ENCODE data around the gene LHFPL6. TPM values are rescaled to one million over a fixed set of nuclear protein-coding genes. Genes with fewer than 3 reads are reported as not detected.
A peak's percentile ranks its signal among the peaks of the same experiment; 100 is the strongest.

The LHFPL6 gene
- total RNA-seq, 6 experiments from 2014 or later, result 57.5 to 75.3 (median 61.4) TPM

- Mint-ChIP-seq H3K4me3 (no peak overlapping the region), H3K27me3 (ENCODE audit: insufficient read depth) (peaks cover 6% of the 10 kb centered on the region), H3K27ac (no peak overlapping the region), H3K36me3 (ENCODE audit: low read depth) (no peaks in the 10 kb centered on the region), H3K4me1 (ENCODE audit: low read depth) (no peaks in the 10 kb centered on the region; the same call in 1 of the 2 replicates), H3K9me3 (no peaks in the 10 kb centered on the region)
- TF ChIP-seq, protein P1, sequence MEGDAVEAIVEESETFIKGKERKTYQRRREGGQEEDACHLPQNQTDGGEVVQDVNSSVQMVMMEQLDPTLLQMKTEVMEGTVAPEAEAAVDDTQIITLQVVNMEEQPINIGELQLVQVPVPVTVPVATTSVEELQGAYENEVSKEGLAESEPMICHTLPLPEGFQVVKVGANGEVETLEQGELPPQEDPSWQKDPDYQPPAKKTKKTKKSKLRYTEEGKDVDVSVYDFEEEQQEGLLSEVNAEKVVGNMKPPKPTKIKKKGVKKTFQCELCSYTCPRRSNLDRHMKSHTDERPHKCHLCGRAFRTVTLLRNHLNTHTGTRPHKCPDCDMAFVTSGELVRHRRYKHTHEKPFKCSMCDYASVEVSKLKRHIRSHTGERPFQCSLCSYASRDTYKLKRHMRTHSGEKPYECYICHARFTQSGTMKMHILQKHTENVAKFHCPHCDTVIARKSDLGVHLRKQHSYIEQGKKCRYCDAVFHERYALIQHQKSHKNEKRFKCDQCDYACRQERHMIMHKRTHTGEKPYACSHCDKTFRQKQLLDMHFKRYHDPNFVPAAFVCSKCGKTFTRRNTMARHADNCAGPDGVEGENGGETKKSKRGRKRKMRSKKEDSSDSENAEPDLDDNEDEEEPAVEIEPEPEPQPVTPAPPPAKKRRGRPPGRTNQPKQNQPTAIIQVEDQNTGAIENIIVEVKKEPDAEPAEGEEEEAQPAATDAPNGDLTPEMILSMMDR (IDR thresholded peaks at IDR 0.05), result no peak
- no peak for DNase-seq
Observed at GRCh38 chr13:39315796-39316195, 287.2 kb downstream of the LHFPL6 start.

- H3K27ac Mint-ChIP-seq, result no peak overlapping the region
- H3K27me3 Mint-ChIP-seq (ENCODE audit: insufficient read depth), result peaks cover 2% of the 10 kb centered on the region; the same call in 1 of the 2 replicates
- TF ChIP-seq, protein P1 (IDR thresholded peaks at IDR 0.05), result no peak
- no peaks in the 10 kb centered on the region; the same call in 1 of the 2 replicates for H3K4me1 Mint-ChIP-seq (ENCODE audit: low read depth)
- no peak overlapping the region for H3K4me3 Mint-ChIP-seq
- DNase-seq, result no peak
- no peaks in the 10 kb centered on the region for H3K36me3 Mint-ChIP-seq (ENCODE audit: low read depth)
- H3K9me3 Mint-ChIP-seq, result no peaks in the 10 kb centered on the region
Observed at GRCh38 chr13:39313721-39314120, 289.3 kb downstream of the LHFPL6 start.

- Mint-ChIP-seq H3K4me3 (no peak overlapping the region), H3K27me3 (ENCODE audit: insufficient read depth) (peaks cover 2% of the 10 kb centered on the region; the same call in 1 of the 2 replicates), H3K27ac (no peak overlapping the region), H3K4me1 (ENCODE audit: low read depth) (no peaks in the 10 kb centered on the region; the same call in 1 of the 2 replicates), H3K36me3 (ENCODE audit: low read depth) (no peaks in the 10 kb centered on the region), H3K9me3 (no peaks in the 10 kb centered on the region)
- TF ChIP-seq, protein P1 (IDR thresholded peaks at IDR 0.05), result no peak
- DNase-seq, result no peak
Observed at GRCh38 chr13:39312596-39312995, 290.4 kb downstream of the LHFPL6 start.

- Mint-ChIP-seq H3K4me3 (no peak overlapping the region), H3K27me3 (ENCODE audit: insufficient read depth) (peaks cover 2% of the 10 kb centered on the region; the same call in 1 of the 2 replicates), H3K4me1 (ENCODE audit: low read depth) (no peaks in the 10 kb centered on the region; the same call in 1 of the 2 replicates), H3K36me3 (ENCODE audit: low read depth) (no peaks in the 10 kb centered on the region), H3K27ac (no peak overlapping the region), H3K9me3 (no peaks in the 10 kb centered on the region)
- TF ChIP-seq, protein P1 (IDR thresholded peaks at IDR 0.05), result no peak
- DNase-seq, result peak; percentile 3
Observed at GRCh38 chr13:39311619-39312018, 291.4 kb downstream of the LHFPL6 start.

- H3K36me3 Mint-ChIP-seq (ENCODE audit: low read depth), result no peaks in the 10 kb centered on the region
- no peaks in the 10 kb centered on the region for H3K9me3 Mint-ChIP-seq
- H3K4me3 Mint-ChIP-seq, result no peak overlapping the region
- no peak overlapping the region for H3K27ac Mint-ChIP-seq
- H3K4me1 Mint-ChIP-seq (ENCODE audit: low read depth), result no peaks in the 10 kb centered on the region; the same call in 1 of the 2 replicates
- H3K27me3 Mint-ChIP-seq (ENCODE audit: insufficient read depth), result peaks cover 2% of the 10 kb centered on the region
- no peak for DNase-seq
- TF ChIP-seq, protein P1 (IDR thresholded peaks at IDR 0.05), result no peak
Observed at GRCh38 chr13:39310961-39311360, 292.0 kb downstream of the LHFPL6 start.

Data from HFFc6 (cell line).